Activated naive CD8-positive, alpha-beta T cell treated with anti-CD3 and anti-CD28 coated beads for 36 hours (primary cell): ENCODE data around the gene HMCN2. TPM values are rescaled to one million over a fixed set of nuclear protein-coding genes. Genes with fewer than 3 reads are reported as not detected.

Experiments
- DNase-seq: peaks from one replicate; pipeline ENCODE4 v3.0.0; 2021
- H3K27ac Mint-ChIP-seq: one replicate; pipeline ENCODE4 v1.8.0; 2022; ENCODE audit warnings: mild to moderate bottlenecking, moderate library complexity, mixed read lengths
- H3K27me3 Mint-ChIP-seq: one replicate; pipeline ENCODE4 v1.8.0; 2022; ENCODE audit warnings: mild to moderate bottlenecking, mixed read lengths
- H3K36me3 Mint-ChIP-seq: one replicate; pipeline ENCODE4 v1.8.0; 2021; ENCODE audit warnings: mild to moderate bottlenecking, mixed read lengths
- H3K4me1 Mint-ChIP-seq: one replicate; pipeline ENCODE4 v1.8.0; 2021; ENCODE audit warnings: mixed read lengths
- H3K4me3 Mint-ChIP-seq: one replicate; pipeline ENCODE4 v1.8.0; 2022; ENCODE audit warnings: mild to moderate bottlenecking, moderate library complexity, mixed read lengths
- H3K9me3 Mint-ChIP-seq: one replicate; pipeline ENCODE4 v1.8.0; 2022; ENCODE audit warnings: mixed read lengths
- total RNA-seq, 2 experiments: library from RNA; stranded (reverse); gene quantifications; one replicate each; pipeline ENCODE4 v1.2.3, GENCODE V29; 2021

The HMCN2 gene
- total RNA-seq, 2 experiments from 2014 or later, result not detected

DNA sequence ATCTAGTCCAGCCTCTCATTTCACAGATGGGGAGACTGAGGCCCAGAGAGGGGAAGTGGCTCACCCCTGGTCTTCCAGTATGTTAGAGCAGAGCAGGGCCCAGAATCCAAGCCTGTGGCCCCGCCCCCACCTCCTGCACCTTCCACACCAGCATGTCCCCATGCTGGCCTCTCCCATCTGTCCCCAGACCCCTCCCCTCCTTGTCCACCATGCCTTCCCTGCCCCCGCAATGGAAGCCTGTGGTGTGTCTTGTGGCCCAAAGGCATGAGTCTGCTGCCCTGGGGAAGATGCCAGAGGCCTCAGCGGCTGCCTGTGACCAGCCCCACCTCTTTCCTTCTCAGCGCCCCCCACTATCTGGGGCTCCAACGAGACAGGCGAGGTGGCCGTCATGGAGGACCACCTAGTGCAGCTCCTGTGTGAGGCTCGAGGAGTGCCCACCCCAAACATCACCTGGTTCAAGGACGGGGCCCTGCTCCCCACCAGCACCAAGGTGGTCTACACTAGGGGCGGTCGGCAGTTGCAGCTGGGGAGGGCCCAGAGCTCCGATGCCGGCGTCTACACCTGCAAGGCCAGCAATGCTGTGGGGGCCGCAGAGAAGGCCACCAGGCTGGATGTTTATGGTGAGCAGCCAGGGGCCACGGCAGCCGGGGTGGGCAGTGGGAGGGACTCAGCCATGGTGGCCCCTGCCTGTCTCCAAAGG is 87.2 kb downstream of the HMCN2 start:
- Mint-ChIP-seq H3K36me3 (no peaks in the 10 kb centered on the region), H3K27ac (no peak overlapping the region)

DNA sequence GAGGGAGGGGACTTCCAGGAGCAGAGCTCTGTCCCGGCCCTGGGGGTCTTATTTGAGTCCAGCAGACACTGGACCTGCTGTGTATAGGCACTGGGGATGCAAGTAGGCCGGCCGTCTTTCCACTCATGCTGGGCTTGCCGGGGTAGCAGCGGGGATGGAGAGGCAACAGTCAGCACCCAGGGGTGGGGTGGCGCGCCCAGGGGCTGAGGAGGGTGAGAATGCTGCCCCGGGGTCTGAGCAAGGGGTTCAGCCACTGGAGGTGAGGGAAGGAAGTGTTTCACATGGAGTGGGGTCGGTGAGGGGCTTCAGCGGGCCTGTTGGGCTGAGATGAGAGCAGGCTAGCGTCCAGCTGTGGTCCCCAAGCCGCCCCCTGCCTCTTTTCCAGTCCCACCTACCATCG is 88.8 kb downstream of the HMCN2 start:
- Mint-ChIP-seq H3K9me3 (no peaks in the 10 kb centered on the region), H3K27me3 (no peaks in the 10 kb centered on the region), H3K4me1 (no peaks in the 10 kb centered on the region), H3K36me3 (no peaks in the 10 kb centered on the region), H3K27ac (no peak overlapping the region), H3K4me3 (no peak overlapping the region)
- DNase-seq, result no peak

More for the DNA sequence above, 87.2 kb downstream of the HMCN2 start:
- DNase-seq, result no peak
- Mint-ChIP-seq H3K4me3 (no peak overlapping the region), H3K4me1 (no peaks in the 10 kb centered on the region), H3K9me3 (no peaks in the 10 kb centered on the region), H3K27me3 (no peaks in the 10 kb centered on the region)

DNA sequence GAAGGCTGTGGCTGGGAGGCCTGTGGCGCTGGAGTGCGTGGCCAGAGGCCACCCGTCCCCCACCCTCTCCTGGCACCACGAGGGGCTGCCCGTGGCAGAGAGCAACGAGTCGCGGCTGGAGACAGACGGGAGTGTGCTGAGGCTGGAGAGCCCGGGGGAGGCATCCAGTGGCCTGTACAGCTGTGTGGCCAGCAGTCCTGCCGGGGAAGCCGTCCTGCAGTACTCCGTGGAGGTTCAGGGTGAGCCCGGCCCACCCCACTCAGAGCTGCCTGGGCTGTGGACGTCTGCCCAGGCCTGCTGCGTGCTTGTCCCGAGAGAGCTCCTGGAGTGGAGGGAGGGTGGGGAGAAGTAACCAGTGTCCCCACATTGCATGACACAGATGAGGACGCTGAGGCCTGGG is 89.2 kb downstream of the HMCN2 start:
- H3K36me3 Mint-ChIP-seq, result no peaks in the 10 kb centered on the region
- H3K4me3 Mint-ChIP-seq, result no peak overlapping the region
- no peak for DNase-seq
- no peaks in the 10 kb centered on the region for H3K4me1 Mint-ChIP-seq
- no peak overlapping the region for H3K27ac Mint-ChIP-seq
- H3K27me3 Mint-ChIP-seq, result no peaks in the 10 kb centered on the region
- no peaks in the 10 kb centered on the region for H3K9me3 Mint-ChIP-seq

DNA sequence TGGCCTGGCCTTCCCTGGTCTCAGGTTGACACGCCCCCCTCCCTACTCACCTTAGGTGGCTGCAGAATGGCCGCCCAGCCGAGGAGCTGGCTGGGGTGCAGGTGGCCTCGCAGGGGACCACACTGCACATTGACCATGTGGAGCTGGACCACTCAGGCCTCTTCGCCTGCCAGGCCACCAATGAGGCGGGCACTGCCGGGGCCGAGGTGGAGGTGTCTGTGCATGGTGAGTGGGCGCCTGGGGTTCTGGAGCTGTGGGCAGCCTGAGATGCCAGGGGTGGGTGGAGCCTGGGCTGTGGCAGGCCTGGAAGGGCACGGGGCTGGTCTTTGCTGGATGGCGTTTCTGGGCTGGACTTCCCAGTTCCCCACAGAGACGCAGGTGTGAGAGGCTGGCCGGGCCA is 90.5 kb downstream of the HMCN2 start:
- Mint-ChIP-seq H3K4me1 (no peaks in the 10 kb centered on the region), H3K4me3 (no peak overlapping the region), H3K9me3 (no peaks in the 10 kb centered on the region), H3K27ac (no peak overlapping the region), H3K36me3 (no peaks in the 10 kb centered on the region), H3K27me3 (no peaks in the 10 kb centered on the region)
- no peak for DNase-seq

DNA sequence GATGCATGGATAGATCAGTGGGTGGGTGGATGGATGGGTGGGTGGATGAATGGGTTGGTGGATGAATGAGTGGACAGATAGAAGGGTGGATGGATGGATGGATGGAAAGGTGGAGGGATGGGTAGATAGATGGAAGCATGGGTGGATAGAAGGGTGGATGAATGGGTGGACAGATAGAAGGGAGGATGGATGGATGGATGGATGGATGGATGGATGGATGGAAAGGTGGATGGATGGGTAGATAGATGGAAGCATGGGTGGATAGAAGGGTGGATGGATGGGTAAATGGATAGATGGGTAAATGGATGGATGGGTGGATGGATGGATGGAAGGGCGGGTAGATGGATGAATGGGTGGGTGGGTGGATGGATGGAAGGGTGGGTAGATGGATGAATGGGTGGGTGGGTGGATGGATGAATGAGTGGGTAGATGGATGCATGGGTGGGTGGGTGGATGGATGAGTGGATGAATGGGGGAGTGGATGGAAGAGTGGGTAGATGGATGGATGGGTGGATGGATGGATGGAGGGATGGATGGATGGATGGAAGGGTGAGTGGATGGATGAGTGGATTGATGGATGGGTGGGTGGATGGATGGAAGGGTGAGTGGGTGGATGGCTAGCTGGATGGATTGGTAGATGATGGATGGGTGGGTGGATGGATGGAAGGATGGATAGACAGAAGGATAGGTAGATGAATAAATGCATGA is 91.5 kb downstream of the HMCN2 start:
- Mint-ChIP-seq H3K27ac (no peak overlapping the region), H3K9me3 (no peaks in the 10 kb centered on the region), H3K4me1 (no peaks in the 10 kb centered on the region), H3K36me3 (no peaks in the 10 kb centered on the region), H3K4me3 (no peak overlapping the region), H3K27me3 (no peaks in the 10 kb centered on the region)
- DNase-seq, result no peak

DNA sequence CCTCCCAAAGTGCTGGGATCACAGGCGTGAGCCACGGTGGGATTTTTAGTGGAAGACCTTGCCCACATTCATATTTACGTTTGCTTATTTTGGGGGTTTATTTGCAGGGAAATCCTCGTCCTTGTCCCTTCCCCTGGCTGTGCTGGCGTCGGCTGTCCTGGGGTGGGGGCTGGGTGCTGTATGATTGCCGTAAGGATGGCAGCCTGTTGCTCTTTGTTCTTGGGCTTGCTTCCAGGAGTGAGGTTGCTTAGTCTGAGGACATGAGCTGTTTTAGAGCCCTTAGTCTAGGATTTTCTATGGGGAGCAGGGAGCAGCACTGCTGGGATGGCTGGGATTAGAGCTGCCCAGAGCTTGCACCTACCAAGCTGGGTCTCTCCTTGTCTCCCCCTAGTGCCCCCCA is 93.4 kb downstream of the HMCN2 start:
- H3K27me3 Mint-ChIP-seq, result peaks cover 4% of the 10 kb centered on the region
- DNase-seq, result no peak
- H3K27ac Mint-ChIP-seq, result no peak overlapping the region
- no peaks in the 10 kb centered on the region for H3K36me3 Mint-ChIP-seq
- H3K4me1 Mint-ChIP-seq, result no peaks in the 10 kb centered on the region
- no peak overlapping the region for H3K4me3 Mint-ChIP-seq
- no peaks in the 10 kb centered on the region for H3K9me3 Mint-ChIP-seq

DNA sequence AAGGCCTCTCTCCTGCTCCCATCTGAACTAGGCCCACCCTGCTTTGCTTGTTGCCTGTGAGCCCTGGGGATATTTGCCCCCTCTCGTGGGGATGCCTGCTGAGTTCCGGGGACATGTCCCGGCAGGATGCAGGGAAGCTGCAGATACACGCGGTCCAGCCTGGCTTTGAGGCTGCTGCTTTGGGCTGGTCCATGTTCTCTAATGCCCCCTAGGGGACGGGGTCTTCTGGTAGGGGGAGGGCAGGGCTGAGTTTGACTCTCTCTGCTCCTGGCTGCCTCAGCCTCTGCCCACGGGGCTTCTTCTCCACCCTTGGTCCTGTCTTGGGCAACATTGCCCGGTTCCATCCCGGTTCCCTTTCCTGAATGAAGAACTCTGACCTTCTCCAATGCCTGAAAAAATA is 94.3 kb downstream of the HMCN2 start:
- Mint-ChIP-seq H3K36me3 (no peaks in the 10 kb centered on the region), H3K27me3 (peaks cover 4% of the 10 kb centered on the region), H3K4me1 (no peaks in the 10 kb centered on the region), H3K9me3 (no peaks in the 10 kb centered on the region), H3K27ac (no peak overlapping the region), H3K4me3 (no peak overlapping the region)
- no peak for DNase-seq

DNA sequence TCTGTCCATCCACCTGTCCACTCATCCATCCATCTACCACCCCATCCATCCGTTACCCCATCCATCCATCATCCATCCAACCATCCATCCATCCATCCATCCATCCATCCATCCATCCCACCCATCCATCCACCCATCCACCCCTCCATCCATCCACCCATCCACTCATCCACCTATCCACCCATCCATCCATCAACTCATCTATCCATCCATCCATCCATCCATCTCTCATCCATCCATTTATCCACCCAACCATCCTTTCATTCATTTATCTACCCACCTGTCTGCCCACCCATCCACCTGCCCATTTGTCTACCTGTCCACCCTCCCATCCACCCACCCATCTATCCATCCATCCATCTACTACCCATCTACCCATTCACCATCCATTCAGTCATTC is 95.1 kb downstream of the HMCN2 start:
- Mint-ChIP-seq H3K36me3 (no peaks in the 10 kb centered on the region), H3K27ac (no peak overlapping the region), H3K4me3 (no peak overlapping the region), H3K9me3 (no peaks in the 10 kb centered on the region), H3K27me3 (peaks cover 4% of the 10 kb centered on the region), H3K4me1 (no peaks in the 10 kb centered on the region)
- no peak for DNase-seq

DNA sequence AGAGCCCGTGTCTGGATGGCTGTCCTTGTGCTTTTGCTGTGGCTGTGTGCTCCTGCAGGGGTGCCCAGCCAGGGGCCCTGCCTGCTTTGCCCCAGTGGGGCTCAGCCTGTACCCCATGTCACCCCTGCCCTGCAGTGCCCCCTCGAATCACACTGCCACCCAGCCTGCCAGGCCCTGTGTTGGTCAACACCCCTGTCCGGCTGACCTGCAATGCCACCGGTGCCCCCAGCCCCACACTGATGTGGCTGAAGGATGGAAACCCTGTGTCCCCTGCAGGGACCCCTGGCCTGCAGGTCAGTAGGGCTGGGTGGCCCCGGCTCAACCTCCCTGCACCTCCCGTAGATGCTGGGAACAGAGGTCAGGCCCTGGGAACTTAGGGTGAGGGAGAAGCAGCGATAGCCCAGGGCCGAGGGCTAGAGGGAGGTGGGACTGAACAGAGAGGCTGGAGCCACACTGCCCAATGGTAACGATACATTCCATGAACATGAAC is 96.4 kb downstream of the HMCN2 start:
- DNase-seq, result no peak
- Mint-ChIP-seq H3K4me3 (no peak overlapping the region), H3K27ac (no peak overlapping the region), H3K27me3 (peaks cover 4% of the 10 kb centered on the region), H3K4me1 (no peaks in the 10 kb centered on the region), H3K9me3 (no peaks in the 10 kb centered on the region), H3K36me3 (no peaks in the 10 kb centered on the region)

DNA sequence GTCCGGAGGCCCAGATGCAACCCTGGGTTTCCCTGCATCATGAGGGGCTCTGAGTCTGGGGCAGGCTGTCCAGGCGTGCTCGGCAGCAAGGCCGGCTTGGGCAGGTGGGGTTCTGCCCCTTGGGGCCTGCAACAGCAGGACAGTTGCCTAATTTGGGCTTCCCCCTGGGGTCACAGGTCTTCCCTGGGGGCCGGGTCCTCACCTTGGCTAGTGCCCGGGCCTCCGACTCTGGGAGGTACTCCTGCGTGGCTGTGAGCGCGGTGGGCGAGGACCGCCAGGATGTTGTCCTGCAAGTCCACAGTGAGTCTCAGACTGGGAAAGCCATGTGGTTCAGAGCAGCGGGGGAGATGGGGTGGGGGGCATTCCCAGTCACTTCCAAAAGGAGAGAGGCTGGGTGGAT is 97.1 kb downstream of the HMCN2 start:
- no peak overlapping the region for H3K27ac Mint-ChIP-seq
- H3K4me3 Mint-ChIP-seq, result no peak overlapping the region
- H3K9me3 Mint-ChIP-seq, result no peaks in the 10 kb centered on the region
- H3K4me1 Mint-ChIP-seq, result no peaks in the 10 kb centered on the region
- H3K27me3 Mint-ChIP-seq, result peaks cover 4% of the 10 kb centered on the region
- no peak for DNase-seq
- H3K36me3 Mint-ChIP-seq, result no peaks in the 10 kb centered on the region

DNA sequence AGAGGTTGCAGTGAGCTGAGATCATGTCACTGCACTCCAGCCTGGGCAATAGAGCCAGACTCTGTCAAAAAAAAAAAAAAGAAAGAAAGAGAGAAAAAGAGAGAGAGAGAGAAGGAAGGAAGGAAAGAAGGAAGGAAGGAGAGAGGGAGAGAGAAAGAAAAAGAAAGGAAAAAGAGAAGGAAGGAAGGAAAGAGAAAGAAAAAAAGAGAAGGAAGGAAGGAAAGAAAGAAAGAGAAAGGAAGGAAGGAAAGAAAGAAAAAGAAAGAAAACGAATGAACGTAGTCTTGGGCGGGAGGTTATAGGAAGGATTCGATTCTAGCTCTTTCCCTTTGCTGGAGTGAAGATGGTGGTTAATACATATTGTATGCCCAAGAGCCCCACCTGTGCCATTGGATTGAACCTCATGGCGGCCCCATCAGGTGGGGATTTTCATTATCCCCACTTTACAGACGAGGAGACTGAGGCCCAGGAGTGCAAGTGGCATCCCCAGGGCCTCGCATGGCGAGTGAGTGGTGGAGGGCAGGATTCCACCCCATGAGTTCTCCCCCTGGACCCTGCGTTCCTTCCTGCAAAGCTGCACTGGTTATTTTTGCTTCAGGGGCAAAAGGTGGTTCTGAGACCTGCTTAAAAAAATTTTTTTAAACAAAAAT is 98.3 kb downstream of the HMCN2 start:
- no peak for DNase-seq
- Mint-ChIP-seq H3K4me3 (no peak overlapping the region), H3K36me3 (no peaks in the 10 kb centered on the region), H3K27me3 (peaks cover 4% of the 10 kb centered on the region), H3K4me1 (peaks cover 6% of the 10 kb centered on the region), H3K27ac (no peak overlapping the region), H3K9me3 (peaks cover 9% of the 10 kb centered on the region)

DNA sequence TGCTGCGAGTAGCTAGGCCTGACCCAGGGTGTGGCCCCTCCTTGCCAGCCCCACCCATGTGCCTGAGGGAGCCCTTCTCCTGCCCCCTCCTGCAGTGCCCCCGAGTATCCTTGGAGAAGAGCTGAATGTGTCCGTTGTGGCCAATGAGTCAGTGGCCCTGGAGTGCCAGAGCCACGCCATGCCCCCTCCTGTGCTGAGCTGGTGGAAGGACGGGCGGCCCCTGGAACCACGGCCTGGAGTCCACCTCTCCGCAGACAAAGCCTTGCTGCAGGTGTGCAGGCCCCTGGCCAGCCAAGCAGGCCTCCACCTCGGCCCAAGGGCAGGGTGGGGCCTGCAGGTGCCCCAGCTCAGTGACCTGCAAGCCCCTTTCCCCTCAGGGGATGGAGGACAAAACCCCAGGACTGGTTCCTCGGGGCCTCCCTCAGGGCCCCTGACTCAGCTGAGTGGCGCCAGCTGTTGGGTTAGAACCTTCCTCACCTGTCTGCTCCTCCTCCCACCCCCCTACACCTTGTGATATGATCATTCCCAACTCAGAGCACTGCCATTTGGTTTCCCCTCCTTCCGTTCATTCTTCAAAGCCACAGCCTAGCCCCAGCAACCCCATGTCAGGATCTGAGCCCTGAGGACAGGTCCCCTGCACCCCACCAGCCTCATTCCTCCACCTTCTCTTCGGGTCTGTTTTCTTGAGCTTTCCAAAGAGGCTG is 99.2 kb downstream of the HMCN2 start:
- H3K4me3 Mint-ChIP-seq, result no peak overlapping the region
- no peak overlapping the region for H3K27ac Mint-ChIP-seq
- H3K27me3 Mint-ChIP-seq, result peaks cover 4% of the 10 kb centered on the region
- H3K4me1 Mint-ChIP-seq, result peaks cover 6% of the 10 kb centered on the region
- H3K36me3 Mint-ChIP-seq, result no peaks in the 10 kb centered on the region
- no peak for DNase-seq
- H3K9me3 Mint-ChIP-seq, result peaks cover 9% of the 10 kb centered on the region

DNA sequence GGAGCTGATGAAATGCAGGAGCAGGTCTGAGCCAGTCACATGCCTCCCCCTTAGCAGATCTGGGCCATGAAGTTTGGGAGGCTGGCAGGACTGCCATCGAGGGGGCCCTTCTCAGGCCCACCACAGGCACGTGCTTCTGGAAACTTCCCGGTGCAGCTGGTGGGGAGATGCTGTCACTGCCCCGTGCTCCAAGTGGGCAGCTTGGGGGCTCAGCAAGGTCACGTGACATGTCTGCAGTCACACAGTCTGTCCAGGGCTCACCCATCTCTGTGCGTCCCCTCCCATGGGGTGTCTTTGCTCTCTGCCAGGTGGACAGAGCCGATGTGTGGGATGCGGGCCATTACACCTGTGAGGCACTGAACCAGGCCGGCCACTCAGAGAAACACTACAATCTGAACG is 99.8 kb downstream of the HMCN2 start:
- Mint-ChIP-seq H3K4me1 (peaks cover 6% of the 10 kb centered on the region), H3K36me3 (no peaks in the 10 kb centered on the region), H3K4me3 (no peak overlapping the region), H3K27ac (no peak overlapping the region), H3K9me3 (peaks cover 9% of the 10 kb centered on the region), H3K27me3 (peaks cover 4% of the 10 kb centered on the region)
- DNase-seq, result no peak

DNA sequence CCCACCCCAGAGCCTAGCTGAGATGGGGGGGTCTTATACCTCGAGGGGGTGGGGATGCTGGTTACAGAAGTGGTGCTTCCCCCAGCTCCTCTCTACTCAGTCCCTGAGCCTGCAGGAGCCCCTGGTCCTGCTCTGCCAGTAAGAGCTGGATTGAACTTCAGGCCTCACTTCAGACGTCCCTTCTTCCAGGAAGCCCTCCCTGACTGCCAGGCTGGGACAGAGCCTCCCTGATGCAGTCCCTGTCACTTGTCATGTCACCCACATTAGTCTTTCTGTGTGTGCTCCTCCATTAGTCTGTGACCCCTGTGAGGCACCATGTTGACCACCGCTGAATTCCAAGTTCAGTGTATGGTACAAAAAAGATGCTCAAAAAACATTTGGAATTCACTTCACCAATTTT is 100.5 kb downstream of the HMCN2 start:
- H3K27ac Mint-ChIP-seq, result no peak overlapping the region
- peaks cover 4% of the 10 kb centered on the region for H3K27me3 Mint-ChIP-seq
- H3K4me1 Mint-ChIP-seq, result peaks cover 6% of the 10 kb centered on the region
- no peaks in the 10 kb centered on the region for H3K36me3 Mint-ChIP-seq
- no peak overlapping the region for H3K4me3 Mint-ChIP-seq
- no peak for DNase-seq
- peaks cover 9% of the 10 kb centered on the region for H3K9me3 Mint-ChIP-seq

DNA sequence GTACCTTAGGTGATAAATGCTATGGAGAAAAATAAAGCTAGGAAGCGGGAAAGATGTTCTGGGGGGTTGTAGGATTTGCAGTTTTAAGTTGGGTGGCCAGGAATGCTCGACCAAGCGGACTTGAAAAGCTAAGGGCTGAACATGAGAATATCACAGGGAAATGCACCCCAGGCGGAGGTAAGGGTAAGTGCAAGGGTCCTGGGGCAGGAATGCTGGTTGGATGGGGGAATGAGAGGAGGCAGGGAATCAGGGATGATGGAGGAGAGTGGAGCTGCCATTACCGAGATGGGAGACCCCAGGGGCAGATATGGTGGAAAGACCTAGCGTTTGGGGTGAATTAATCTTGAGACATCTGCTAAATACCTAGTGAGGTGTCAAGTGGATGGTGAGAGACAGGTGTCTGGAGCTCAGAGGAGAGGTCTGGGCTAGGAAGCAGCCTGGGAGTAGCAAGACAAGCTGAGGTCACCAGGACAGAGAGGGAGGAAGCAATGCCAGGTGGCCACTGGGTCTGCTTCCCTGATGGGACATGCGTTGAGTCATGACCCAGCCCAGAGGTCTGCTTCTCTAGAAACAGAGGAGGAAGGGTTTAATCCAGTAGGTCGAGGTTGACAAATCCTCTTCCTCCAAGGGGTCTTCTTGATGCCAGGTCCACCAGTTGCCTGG is 101.5 kb downstream of the HMCN2 start:
- peaks cover 9% of the 10 kb centered on the region for H3K9me3 Mint-ChIP-seq
- peaks cover 6% of the 10 kb centered on the region for H3K4me1 Mint-ChIP-seq
- no peak for DNase-seq
- H3K27ac Mint-ChIP-seq, result no peak overlapping the region
- H3K27me3 Mint-ChIP-seq, result peaks cover 4% of the 10 kb centered on the region
- no peak overlapping the region for H3K4me3 Mint-ChIP-seq
- no peaks in the 10 kb centered on the region for H3K36me3 Mint-ChIP-seq
